ENCODE results near the gene CEMIP.

The CEMIP gene

DNA sequence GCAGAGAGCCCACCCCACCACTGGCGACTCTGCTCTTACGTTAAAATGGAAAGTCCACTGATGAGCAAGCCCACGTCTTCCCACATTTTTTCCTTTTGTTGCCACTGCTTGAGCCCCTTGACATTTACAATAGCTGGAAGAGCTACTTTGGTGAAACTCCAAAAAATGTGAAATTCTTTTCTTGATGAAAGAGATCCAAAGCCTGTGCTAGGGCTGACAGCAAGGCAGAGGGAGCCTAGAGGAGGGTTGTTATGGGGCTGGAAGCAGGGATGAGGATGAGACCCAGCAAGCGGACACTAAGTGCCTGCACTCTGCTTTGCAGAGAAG lies 97.1 kb downstream of the CEMIP start:
- no peaks in the 10 kb centered on the region for H3F3A ChIP-seq (ENCODE audit: insufficient read depth, low read length)

GRCh38 chr15:80878242-80878866 lies 99.2 kb downstream of the CEMIP start:
- H3K4me2 ChIP-seq (ENCODE audit: low read depth, low read length) = no peak overlapping the region
- TF ChIP-seq EZH2 (optimal IDR thresholded peaks at IDR 0.05; ENCODE audit: low read depth, low read length) (no peak), EZH2phosphoT487 (IDR thresholded peaks at IDR 0.05; ENCODE audit: low read length) (no peak)
- TF ChIP-seq, protein P1, sequence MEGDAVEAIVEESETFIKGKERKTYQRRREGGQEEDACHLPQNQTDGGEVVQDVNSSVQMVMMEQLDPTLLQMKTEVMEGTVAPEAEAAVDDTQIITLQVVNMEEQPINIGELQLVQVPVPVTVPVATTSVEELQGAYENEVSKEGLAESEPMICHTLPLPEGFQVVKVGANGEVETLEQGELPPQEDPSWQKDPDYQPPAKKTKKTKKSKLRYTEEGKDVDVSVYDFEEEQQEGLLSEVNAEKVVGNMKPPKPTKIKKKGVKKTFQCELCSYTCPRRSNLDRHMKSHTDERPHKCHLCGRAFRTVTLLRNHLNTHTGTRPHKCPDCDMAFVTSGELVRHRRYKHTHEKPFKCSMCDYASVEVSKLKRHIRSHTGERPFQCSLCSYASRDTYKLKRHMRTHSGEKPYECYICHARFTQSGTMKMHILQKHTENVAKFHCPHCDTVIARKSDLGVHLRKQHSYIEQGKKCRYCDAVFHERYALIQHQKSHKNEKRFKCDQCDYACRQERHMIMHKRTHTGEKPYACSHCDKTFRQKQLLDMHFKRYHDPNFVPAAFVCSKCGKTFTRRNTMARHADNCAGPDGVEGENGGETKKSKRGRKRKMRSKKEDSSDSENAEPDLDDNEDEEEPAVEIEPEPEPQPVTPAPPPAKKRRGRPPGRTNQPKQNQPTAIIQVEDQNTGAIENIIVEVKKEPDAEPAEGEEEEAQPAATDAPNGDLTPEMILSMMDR (IDR thresholded peaks at IDR 0.05; ENCODE audit: low read length) = no peak
- H3K36me3 ChIP-seq (replicated peaks; ENCODE audit: insufficient read depth, low read length) = no peaks in the 10 kb centered on the region
- no peaks in the 10 kb centered on the region for H3F3A ChIP-seq (ENCODE audit: insufficient read depth, low read length)
- no peak overlapping the region for H3K4me3 ChIP-seq (ENCODE audit: low read length)
- H3K9ac ChIP-seq (ENCODE audit: low read length) = no peak overlapping the region
- no peaks in the 10 kb centered on the region for H3K79me2 ChIP-seq (ENCODE audit: low read length)
- DNase-seq = no peak
- H2AFZ ChIP-seq (ENCODE audit: low read length) = no peak overlapping the region
- H3K4me1 ChIP-seq (ENCODE audit: low read length) = no peaks in the 10 kb centered on the region
- H3K9me3 ChIP-seq (replicated peaks; ENCODE audit: insufficient read depth, low read length) = no peaks in the 10 kb centered on the region
- H4K20me1 ChIP-seq (ENCODE audit: insufficient read depth, low read length) = no peaks in the 10 kb centered on the region
- H3K9me2 ChIP-seq (replicated peaks; ENCODE audit: insufficient read depth, low read length) = no peaks in the 10 kb centered on the region
- no peaks in the 10 kb centered on the region for H3K27me3 ChIP-seq (replicated peaks; ENCODE audit: insufficient read depth, low read length)
- no peak overlapping the region for H3K27ac ChIP-seq (ENCODE audit: low read length)

More for the DNA sequence above, 97.1 kb downstream of the CEMIP start:
- Histone ChIP-seq H3K9ac (ENCODE audit: low read length) (no peak overlapping the region), H3K4me1 (ENCODE audit: low read length) (no peaks in the 10 kb centered on the region), H4K20me1 (ENCODE audit: insufficient read depth, low read length) (no peaks in the 10 kb centered on the region), H3K4me3 (ENCODE audit: low read length) (no peak overlapping the region), H3K79me2 (ENCODE audit: low read length) (no peaks in the 10 kb centered on the region), H2AFZ (ENCODE audit: low read length) (no peak overlapping the region), H3K27ac (ENCODE audit: low read length) (no peak overlapping the region), H3K9me3 (replicated peaks; ENCODE audit: insufficient read depth, low read length) (no peaks in the 10 kb centered on the region), H3K9me2 (replicated peaks; ENCODE audit: insufficient read depth, low read length) (no peaks in the 10 kb centered on the region), H3K36me3 (replicated peaks; ENCODE audit: insufficient read depth, low read length) (no peaks in the 10 kb centered on the region), H3K27me3 (replicated peaks; ENCODE audit: insufficient read depth, low read length) (no peaks in the 10 kb centered on the region), H3K4me2 (ENCODE audit: low read depth, low read length) (no peak overlapping the region)
- TF ChIP-seq EZH2phosphoT487 (IDR thresholded peaks at IDR 0.05; ENCODE audit: low read length) (no peak), EZH2 (optimal IDR thresholded peaks at IDR 0.05; ENCODE audit: low read depth, low read length) (no peak)
- TF ChIP-seq, protein P1 (IDR thresholded peaks at IDR 0.05; ENCODE audit: low read length) = no peak
- DNase-seq = no peak

- H3K36me3 ChIP-seq (replicated peaks; ENCODE audit: insufficient read depth, low read length) = no peaks in the 10 kb centered on the region
- no peaks in the 10 kb centered on the region for H3K79me2 ChIP-seq (ENCODE audit: low read length)
- no peaks in the 10 kb centered on the region for H3K9me2 ChIP-seq (replicated peaks; ENCODE audit: insufficient read depth, low read length)
- no peak overlapping the region for H3K4me3 ChIP-seq (ENCODE audit: low read length)
- H3F3A ChIP-seq (ENCODE audit: insufficient read depth, low read length) = no peaks in the 10 kb centered on the region
- H3K4me1 ChIP-seq (ENCODE audit: low read length) = no peaks in the 10 kb centered on the region
- TF ChIP-seq, protein P1 (IDR thresholded peaks at IDR 0.05; ENCODE audit: low read length) = no peak
- no peak for TF ChIP-seq EZH2 (optimal IDR thresholded peaks at IDR 0.05; ENCODE audit: low read depth, low read length)
- TF ChIP-seq EZH2phosphoT487 (IDR thresholded peaks at IDR 0.05; ENCODE audit: low read length) = no peak
- H4K20me1 ChIP-seq (ENCODE audit: insufficient read depth, low read length) = no peaks in the 10 kb centered on the region
- H3K27ac ChIP-seq (ENCODE audit: low read length) = no peak overlapping the region
- no peaks in the 10 kb centered on the region for H3K9me3 ChIP-seq (replicated peaks; ENCODE audit: insufficient read depth, low read length)
- no peaks in the 10 kb centered on the region for H3K27me3 ChIP-seq (replicated peaks; ENCODE audit: insufficient read depth, low read length)
- no peak overlapping the region for H3K9ac ChIP-seq (ENCODE audit: low read length)
- H3K4me2 ChIP-seq (ENCODE audit: low read depth, low read length) = no peak overlapping the region
- DNase-seq = no peak
- no peak overlapping the region for H2AFZ ChIP-seq (ENCODE audit: low read length)
These were observed 99.7 kb downstream of the CEMIP start for GRCh38 chr15:80878867-80879250.

Data from MM.1S (cell line).